Neural cell (in vitro differentiated cells): ENCODE results near the gene VPS8. TPM values are rescaled to one million over a fixed set of nuclear protein-coding genes. Genes with fewer than 3 reads are reported as not detected.

Experiments used
- H2AFZ ChIP-seq: fragments of 200-600, 300-800 bp; sonication (generic), shearing (Covaris generic); 2 replicates; pipeline ENCODE4 v1.6.0; 2014; ENCODE audit warnings: low read depth, mild to moderate bottlenecking, antibody characterized with exemption, low read length, moderate library complexity
- H3F3A ChIP-seq: fragments of 200-600 bp; shearing (Covaris generic); 2 replicates; pipeline ENCODE4 v1.6.1; 2016; ENCODE audit warnings: mild to moderate bottlenecking, moderate library complexity, mixed read lengths, antibody characterized with exemption, low read length; ENCODE audit not compliant: insufficient read depth, poor library complexity, severe bottlenecking
- H3K27ac ChIP-seq: fragments of 200-600, 300-800 bp; sonication (generic), shearing (Covaris generic); 2 replicates; pipeline ENCODE4 v1.5.1; 2014; ENCODE audit warnings: mild to moderate bottlenecking, low read length, moderate library complexity
- H3K27me3 ChIP-seq: fragments of 300-800, 200-600 bp; sonication (generic), shearing (Covaris generic); 2 replicates; pipeline ENCODE4 v1.6.0; 2014; ENCODE audit warnings: mild to moderate bottlenecking, low read depth, low read length, moderate library complexity; ENCODE audit not compliant: insufficient read depth
- H3K36me3 ChIP-seq: fragments of 300-800, 200-600 bp; sonication (generic), shearing (Covaris generic); 2 replicates; pipeline ENCODE4 v1.5.1; 2014; ENCODE audit warnings: mild to moderate bottlenecking, antibody characterized with exemption, low read length, moderate library complexity; ENCODE audit not compliant: insufficient read depth
- H3K4me2 ChIP-seq: fragments of 300-800, 200-600 bp; sonication (generic), shearing (Covaris generic); 2 replicates; pipeline ENCODE4 v1.6.0; 2014; ENCODE audit warnings: mild to moderate bottlenecking, low read length
- H3K4me3 ChIP-seq: fragments of 300-800, 200-600 bp; sonication (generic), shearing (Covaris generic); 2 replicates; pipeline ENCODE4 v1.5.1; 2014; ENCODE audit warnings: mild to moderate bottlenecking, low read length, moderate library complexity
- H3K79me2 ChIP-seq: fragments of 200-600 bp; shearing (Covaris generic); replicated peaks from 2 replicates; pipeline ENCODE4 v1.6.0; 2014; ENCODE audit warnings: mild to moderate bottlenecking, low read length, moderate library complexity; ENCODE audit not compliant: insufficient read depth
- H3K9ac ChIP-seq: fragments of 300-800, 200-600 bp; sonication (generic), shearing (Covaris generic); 2 replicates; pipeline ENCODE4 v1.6.1; 2016; ENCODE audit warnings: mild to moderate bottlenecking, low read length, mixed read lengths
- H3K9me2 ChIP-seq: fragments of 200-600 bp; shearing (Covaris generic); 2 replicates; pipeline ENCODE4 v1.6.1; 2016; ENCODE audit warnings: mild to moderate bottlenecking, low read length, mixed read lengths; ENCODE audit not compliant: insufficient read depth
- H3K9me3 ChIP-seq: fragments of 200-600, 300-800 bp; sonication (generic), shearing (Covaris generic); 2 replicates; pipeline ENCODE4 v1.6.1; 2016; ENCODE audit warnings: mild to moderate bottlenecking, mixed run types, low read length, moderate library complexity, mixed read lengths
- H4K20me1 ChIP-seq: fragments of 200-600 bp; shearing (Covaris generic); 2 replicates; pipeline ENCODE4 v1.6.1; 2016; ENCODE audit warnings: mild to moderate bottlenecking, mixed run types; ENCODE audit not compliant: insufficient read depth
- EP300 ChIP-seq: fragments of 450-650 bp; conservative IDR thresholded peaks from 2 replicates; pipeline ENCODE4 v1.6.1; 2014; ENCODE audit warnings: antibody characterized with exemption, mild to moderate bottlenecking, moderate library complexity; ENCODE audit not compliant: poor library complexity, severe bottlenecking
- EZH2 ChIP-seq: fragments of 200-600, 300-800 bp; shearing (Covaris generic), sonication (generic); IDR thresholded peaks from 2 replicates; pipeline ENCODE4 v1.6.1; 2014; ENCODE audit warnings: antibody characterized with exemption, low read length, borderline replicate concordance, mild to moderate bottlenecking; ENCODE audit not compliant: insufficient read depth, poor library complexity, severe bottlenecking
- MXI1 ChIP-seq: fragments of 450-650 bp; conservative IDR thresholded peaks from 2 replicates; pipeline ENCODE4 v1.6.1; 2014; ENCODE audit warnings: antibody characterized with exemption, mild to moderate bottlenecking; ENCODE audit not compliant: poor library complexity, severe bottlenecking
- POLR2AphosphoS5 ChIP-seq: IDR thresholded peaks from 2 replicates; pipeline ENCODE4 v1.6.1; 2012
- RAD21 ChIP-seq: fragments of 450-650 bp; conservative IDR thresholded peaks from 2 replicates; pipeline ENCODE4 v1.6.1; 2014; ENCODE audit warnings: antibody characterized with exemption, mild to moderate bottlenecking, moderate library complexity
- SMC3 ChIP-seq: fragments of 450-650 bp; conservative IDR thresholded peaks from 2 replicates; pipeline ENCODE4 v1.6.1; 2014; ENCODE audit warnings: antibody characterized with exemption, mild to moderate bottlenecking, moderate library complexity; ENCODE audit not compliant: poor library complexity
- TAF1 ChIP-seq: IDR thresholded peaks from 2 replicates; pipeline ENCODE4 v1.6.1; 2012; ENCODE audit warnings: low read depth
- polyA plus RNA-seq: library from polyadenylated mRNA; depleted of rRNA; stranded (reverse); fragments of >200 nt; gene quantifications from 2 replicates; pipeline ENCODE4 v1.2.3, GENCODE V29; 2014
- TF ChIP-seq, protein P1 (sequence below): fragments of 450-650 bp; IDR thresholded peaks from 2 replicates; pipeline ENCODE4 v1.5.1; 2014; ENCODE audit warnings: antibody characterized with exemption, mild to moderate bottlenecking, moderate library complexity; ENCODE audit not compliant: poor library complexity, severe bottlenecking
- TF ChIP-seq, protein P2 (sequence below): IDR thresholded peaks from 2 replicates; pipeline ENCODE4 v1.6.1; 2012; ENCODE audit warnings: borderline replicate concordance

Gene VPS8
- polyA plus RNA-seq, 1 donor from 2014 or later, result 146 TPM

DNA sequence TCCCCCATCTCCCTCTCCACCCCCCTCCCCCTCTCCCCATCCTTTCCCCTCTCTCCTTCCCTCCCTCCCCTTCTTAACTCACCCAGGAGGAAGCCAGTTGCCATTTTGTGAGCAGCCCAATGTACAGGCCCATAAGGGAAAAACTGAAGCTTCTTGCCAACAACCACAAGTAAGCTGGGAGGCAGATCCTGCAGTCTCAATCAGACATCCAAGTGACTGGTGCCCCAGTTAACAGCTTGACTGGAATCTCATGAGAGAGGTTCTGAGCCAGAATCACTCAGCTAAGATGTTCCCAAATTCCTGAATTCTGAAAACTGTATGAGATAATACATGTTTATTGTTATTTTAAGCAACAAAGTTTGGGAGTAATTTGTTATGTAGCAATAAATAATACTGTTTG lies 250.2 kb downstream of the VPS8 start:
- no peaks in the 10 kb centered on the region for H3K9me2 ChIP-seq
- no peak overlapping the region for H3K4me2 ChIP-seq
- H4K20me1 ChIP-seq, result no peaks in the 10 kb centered on the region
- no peak overlapping the region for H2AFZ ChIP-seq
- H3K36me3 ChIP-seq, result no peaks in the 10 kb centered on the region
- no peak overlapping the region for H3K9ac ChIP-seq
- TF ChIP-seq RAD21, result no peak
- no peak for TF ChIP-seq SMC3
- TF ChIP-seq, protein P1, sequence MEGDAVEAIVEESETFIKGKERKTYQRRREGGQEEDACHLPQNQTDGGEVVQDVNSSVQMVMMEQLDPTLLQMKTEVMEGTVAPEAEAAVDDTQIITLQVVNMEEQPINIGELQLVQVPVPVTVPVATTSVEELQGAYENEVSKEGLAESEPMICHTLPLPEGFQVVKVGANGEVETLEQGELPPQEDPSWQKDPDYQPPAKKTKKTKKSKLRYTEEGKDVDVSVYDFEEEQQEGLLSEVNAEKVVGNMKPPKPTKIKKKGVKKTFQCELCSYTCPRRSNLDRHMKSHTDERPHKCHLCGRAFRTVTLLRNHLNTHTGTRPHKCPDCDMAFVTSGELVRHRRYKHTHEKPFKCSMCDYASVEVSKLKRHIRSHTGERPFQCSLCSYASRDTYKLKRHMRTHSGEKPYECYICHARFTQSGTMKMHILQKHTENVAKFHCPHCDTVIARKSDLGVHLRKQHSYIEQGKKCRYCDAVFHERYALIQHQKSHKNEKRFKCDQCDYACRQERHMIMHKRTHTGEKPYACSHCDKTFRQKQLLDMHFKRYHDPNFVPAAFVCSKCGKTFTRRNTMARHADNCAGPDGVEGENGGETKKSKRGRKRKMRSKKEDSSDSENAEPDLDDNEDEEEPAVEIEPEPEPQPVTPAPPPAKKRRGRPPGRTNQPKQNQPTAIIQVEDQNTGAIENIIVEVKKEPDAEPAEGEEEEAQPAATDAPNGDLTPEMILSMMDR, result no peak
- no peak overlapping the region for H3K27ac ChIP-seq
- H3K79me2 ChIP-seq, result no peaks in the 10 kb centered on the region
- no peaks in the 10 kb centered on the region for H3F3A ChIP-seq
- H3K9me3 ChIP-seq, result peaks cover 20% of the 10 kb centered on the region
- no peaks in the 10 kb centered on the region for H3K27me3 ChIP-seq
- no peak overlapping the region for H3K4me3 ChIP-seq

DNA sequence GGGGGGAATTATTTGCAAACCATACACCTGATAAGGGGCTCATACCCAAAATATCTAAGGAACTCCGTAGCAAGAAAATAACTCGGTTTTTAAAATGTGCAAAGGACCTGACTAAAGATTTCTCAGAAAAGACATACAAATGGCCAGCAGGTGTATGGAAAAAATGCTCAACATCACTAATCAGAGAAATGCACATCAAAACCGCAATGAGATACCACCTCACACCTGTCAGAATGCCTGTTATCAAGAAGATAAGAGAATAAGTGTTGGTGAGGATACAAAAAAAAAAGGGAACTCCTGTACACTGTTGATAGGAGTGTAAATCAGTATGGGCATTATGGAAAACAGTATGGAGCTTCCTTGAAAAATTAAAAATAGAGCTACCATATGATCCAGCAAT lies 251.5 kb downstream of the VPS8 start:
- Histone ChIP-seq H3K9ac (no peak overlapping the region), H3K27me3 (no peaks in the 10 kb centered on the region), H3K9me2 (no peaks in the 10 kb centered on the region), H3K9me3 (peaks cover 10% of the 10 kb centered on the region), H3K79me2 (no peaks in the 10 kb centered on the region), H2AFZ (no peak overlapping the region), H3K36me3 (no peaks in the 10 kb centered on the region), H4K20me1 (no peaks in the 10 kb centered on the region), H3F3A (no peaks in the 10 kb centered on the region), H3K4me2 (no peak overlapping the region), H3K4me3 (no peak overlapping the region), H3K27ac (no peak overlapping the region)
- TF ChIP-seq RAD21, result no peak

DNA sequence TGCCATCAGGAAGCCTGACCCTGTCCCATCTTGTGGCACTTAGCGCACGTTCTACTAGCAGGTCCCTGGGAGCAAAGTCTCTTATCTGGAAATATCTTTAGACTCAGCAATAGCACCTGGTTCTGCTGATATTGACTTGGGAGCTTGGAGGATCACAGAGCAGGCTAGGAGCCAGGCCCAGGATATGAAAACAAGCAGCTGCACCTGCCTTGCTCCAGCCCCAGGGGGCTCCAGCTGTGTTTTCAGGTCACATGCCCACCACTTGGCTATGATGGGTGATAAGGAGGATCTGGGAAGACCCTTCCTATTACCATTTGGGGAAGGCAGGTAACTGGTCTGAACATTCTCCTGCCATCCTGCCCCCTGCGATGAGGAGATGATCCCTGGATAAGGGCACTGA lies 253.1 kb downstream of the VPS8 start:
- no peak overlapping the region for H2AFZ ChIP-seq
- no peaks in the 10 kb centered on the region for H3K79me2 ChIP-seq
- no peaks in the 10 kb centered on the region for H3F3A ChIP-seq
- H3K9ac ChIP-seq, result no peak overlapping the region
- no peaks in the 10 kb centered on the region for H3K27me3 ChIP-seq
- no peak overlapping the region for H3K4me2 ChIP-seq
- H3K9me3 ChIP-seq, result peaks cover 6% of the 10 kb centered on the region
- H3K4me3 ChIP-seq, result no peak overlapping the region
- TF ChIP-seq, protein P2, sequence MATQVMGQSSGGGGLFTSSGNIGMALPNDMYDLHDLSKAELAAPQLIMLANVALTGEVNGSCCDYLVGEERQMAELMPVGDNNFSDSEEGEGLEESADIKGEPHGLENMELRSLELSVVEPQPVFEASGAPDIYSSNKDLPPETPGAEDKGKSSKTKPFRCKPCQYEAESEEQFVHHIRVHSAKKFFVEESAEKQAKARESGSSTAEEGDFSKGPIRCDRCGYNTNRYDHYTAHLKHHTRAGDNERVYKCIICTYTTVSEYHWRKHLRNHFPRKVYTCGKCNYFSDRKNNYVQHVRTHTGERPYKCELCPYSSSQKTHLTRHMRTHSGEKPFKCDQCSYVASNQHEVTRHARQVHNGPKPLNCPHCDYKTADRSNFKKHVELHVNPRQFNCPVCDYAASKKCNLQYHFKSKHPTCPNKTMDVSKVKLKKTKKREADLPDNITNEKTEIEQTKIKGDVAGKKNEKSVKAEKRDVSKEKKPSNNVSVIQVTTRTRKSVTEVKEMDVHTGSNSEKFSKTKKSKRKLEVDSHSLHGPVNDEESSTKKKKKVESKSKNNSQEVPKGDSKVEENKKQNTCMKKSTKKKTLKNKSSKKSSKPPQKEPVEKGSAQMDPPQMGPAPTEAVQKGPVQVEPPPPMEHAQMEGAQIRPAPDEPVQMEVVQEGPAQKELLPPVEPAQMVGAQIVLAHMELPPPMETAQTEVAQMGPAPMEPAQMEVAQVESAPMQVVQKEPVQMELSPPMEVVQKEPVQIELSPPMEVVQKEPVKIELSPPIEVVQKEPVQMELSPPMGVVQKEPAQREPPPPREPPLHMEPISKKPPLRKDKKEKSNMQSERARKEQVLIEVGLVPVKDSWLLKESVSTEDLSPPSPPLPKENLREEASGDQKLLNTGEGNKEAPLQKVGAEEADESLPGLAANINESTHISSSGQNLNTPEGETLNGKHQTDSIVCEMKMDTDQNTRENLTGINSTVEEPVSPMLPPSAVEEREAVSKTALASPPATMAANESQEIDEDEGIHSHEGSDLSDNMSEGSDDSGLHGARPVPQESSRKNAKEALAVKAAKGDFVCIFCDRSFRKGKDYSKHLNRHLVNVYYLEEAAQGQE, result no peak
- TF ChIP-seq MXI1, result no peak
- TF ChIP-seq TAF1, result no peak
- no peak for TF ChIP-seq EP300
- no peak for TF ChIP-seq POLR2AphosphoS5
- TF ChIP-seq SMC3, result no peak
- no peak for TF ChIP-seq EZH2
- TF ChIP-seq RAD21, result no peak
- TF ChIP-seq, protein P1, result no peak
- H3K9me2 ChIP-seq, result no peaks in the 10 kb centered on the region
- H3K27ac ChIP-seq, result no peak overlapping the region
- H3K36me3 ChIP-seq, result no peaks in the 10 kb centered on the region
- H4K20me1 ChIP-seq, result no peaks in the 10 kb centered on the region
